Measurements from ENCODE around the gene PPP2R5D.

The PPP2R5D gene

GRCh38 chr6:42963855-42964605 lies 20.3 kb upstream of the PPP2R5D start:
- DNase-seq (ENCODE audit: low read depth): no peak

DNA sequence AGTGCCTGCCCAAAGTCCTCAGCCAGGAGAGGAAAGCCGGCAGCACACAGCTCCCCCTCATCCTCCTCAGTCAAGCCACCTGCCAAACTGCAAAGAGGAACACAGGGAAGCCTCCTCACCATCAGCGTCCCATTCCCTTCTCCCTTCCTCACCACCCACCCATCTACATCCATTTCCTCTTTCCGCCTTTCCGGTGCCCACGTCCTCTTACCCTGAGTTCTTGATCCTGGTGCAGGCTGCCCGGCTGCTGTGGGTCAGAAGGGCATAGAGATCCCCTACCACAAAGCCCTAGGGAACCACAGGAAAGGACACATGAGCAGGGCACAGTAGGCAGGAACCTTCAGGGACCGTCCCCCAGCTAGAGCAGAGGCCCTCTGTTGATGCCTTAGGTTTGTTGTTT lies 17.8 kb upstream of the PPP2R5D start:
- DNase-seq (ENCODE audit: low read depth): no peak

DNA sequence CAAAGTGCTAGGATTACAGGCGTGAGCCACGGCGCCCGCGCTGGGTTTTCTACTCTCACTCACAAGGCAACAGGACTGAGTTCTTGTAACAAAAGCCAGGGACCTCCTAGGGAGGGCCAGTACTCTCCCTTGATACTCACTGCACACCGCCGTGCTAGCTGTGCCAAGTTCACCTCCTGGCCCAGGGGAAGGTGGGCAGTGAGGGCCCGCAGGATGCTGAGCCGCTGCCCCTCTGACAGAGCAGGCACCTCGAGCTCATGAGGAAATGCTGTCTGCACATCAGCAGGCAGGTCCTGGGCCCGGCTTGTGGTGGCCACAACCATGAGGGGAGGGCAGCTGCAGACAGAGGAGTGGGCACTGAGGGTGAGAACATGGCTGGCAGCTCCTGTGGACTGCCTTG lies 17.1 kb upstream of the PPP2R5D start:
- no peak for DNase-seq (ENCODE audit: low read depth)

GRCh38 chr6:42968126-42968701 lies 16.2 kb upstream of the PPP2R5D start:
- DNase-seq (ENCODE audit: low read depth): no peak

DNA sequence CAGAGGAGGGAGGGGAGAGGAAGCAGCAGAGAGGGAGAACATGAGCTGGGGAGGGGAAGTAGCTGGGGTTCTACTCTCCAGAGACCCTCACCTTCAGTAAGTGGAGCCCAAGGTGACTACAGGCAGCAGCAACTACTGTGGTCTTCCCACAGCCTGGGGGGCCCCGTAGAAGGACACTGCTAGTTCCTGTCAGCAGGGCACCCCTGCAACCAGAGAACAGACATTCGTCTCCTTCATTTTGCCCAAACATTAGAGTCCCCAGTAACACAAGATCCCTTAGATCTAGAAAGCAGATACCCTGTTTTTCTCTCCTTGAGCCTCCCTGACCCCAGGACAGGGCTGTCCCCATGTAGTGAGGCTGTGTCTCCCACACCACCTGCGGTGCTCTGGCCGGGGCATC lies 15.6 kb upstream of the PPP2R5D start:
- no peak for DNase-seq (ENCODE audit: low read depth)

- no peak for DNase-seq (ENCODE audit: low read depth)
Measured at GRCh38 chr6:42969431-42969830, 14.9 kb upstream of the PPP2R5D start.

GRCh38 chr6:42969934-42970333 lies 14.4 kb upstream of the PPP2R5D start:
- no peak for DNase-seq (ENCODE audit: low read depth)

DNA sequence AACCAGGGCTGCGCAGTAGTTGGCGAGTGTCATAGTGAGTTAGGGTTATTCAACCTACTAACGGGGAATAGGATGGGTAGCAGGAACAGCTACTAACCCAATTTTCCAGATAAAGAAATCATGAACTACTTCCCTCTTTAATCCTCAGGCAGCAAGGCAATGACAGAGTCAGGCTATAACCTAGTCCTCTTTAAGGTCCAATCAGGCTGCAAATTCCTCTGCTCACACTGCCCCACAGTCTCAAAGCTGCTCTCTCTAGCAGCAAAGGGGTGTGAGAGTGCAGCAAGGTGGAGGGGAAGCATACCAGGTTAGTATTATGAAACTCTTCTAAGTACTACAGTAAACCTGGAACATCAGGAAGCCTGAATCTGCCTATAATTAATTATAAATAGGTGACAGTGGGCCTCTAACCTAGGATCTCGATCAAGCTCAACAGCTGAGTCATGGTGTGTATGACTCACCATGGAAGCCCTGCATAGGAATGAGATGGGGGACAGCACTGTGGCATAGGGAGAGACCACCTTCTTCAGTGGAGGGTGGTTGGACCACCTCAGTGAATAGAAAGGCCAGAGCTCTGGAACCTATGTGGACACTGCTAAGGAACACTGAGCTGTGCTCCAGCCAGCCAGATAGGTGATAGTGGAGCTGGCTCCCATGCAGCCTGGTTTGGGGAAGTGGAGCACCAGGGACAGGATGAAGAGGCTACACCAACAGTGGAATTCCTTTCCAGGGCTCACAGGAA lies 13.3 kb upstream of the PPP2R5D start:
- no peak for DNase-seq (ENCODE audit: low read depth)

DNA sequence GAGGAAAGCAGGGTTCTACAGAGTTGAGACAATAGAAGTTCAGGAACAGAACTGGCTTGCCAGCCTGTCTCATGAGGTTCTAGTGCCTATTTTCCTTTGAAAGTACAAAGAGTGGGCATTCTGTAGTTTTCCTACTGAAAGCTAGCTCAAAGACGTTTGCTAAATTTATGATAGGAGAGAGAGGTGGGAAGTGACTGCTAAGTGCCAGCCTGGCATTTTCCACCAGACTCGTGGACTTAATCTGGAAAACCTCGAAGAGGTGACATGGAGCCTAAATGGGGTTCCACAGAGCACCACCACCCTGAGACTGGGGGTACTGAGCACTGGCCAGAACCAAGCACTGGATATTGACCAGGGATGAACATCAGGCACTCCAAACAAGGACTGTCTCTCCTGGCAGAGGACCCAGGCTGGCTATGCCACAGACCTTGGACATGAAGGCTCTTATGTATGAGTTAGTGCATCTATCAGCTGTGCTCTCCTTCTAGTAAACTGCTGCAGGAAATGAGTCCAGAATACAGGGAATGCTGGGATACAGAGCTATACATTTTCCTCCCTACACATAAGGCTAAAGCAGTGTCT lies 12.5 kb upstream of the PPP2R5D start:
- no peak for DNase-seq (ENCODE audit: low read depth)

GRCh38 chr6:42973926-42974325 lies 10.4 kb upstream of the PPP2R5D start:
- no peak for DNase-seq (ENCODE audit: low read depth)

DNA sequence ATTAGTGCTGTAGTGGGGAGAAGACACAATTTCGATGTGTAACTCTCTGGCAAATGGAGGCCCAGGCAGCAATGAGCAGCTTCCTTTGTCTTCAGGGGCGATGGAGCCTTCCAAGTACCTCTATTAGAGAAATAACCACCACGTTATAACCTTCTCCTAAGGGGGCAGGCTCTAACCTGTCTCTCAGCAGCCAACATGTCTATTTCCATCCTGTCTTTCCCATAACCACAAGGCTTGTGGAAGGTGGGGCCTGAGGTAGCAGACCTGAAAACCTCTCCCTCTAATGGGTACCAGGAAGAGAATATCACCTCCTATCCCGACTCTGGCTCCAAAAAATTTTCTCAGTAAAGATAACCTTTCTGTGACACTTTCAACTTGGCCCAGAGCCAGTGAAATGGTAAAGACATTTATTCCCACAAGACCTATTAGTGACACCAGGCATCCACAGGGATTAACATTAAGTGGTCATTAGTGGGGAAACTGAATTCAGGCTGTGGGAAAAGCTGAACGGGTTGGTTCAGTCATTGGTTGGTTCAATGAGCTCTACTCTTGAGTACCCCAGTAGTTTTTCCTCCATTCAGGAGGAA lies 9.4 kb upstream of the PPP2R5D start:
- no peak for DNase-seq (ENCODE audit: low read depth)

DNA sequence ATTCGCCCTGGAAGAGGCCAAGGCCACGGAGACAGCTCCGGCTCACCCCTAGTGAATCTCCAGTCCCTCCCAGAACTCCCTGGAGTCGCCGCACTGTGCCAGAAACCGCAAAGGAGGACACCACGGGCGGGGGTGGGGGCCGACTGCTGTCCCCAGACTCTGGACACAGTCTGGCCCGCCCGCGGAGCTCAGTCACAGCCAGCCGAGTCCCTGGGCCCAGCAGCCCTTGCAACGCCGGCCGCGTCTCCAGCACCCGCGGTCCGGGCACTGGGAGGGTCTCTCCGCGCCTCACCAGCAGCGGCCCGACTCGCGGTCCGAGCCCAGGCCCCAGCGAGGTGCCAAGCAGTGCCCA lies 5.9 kb upstream of the PPP2R5D start:
- no peak for DNase-seq (ENCODE audit: low read depth)

GRCh38 chr6:42978839-42979522 lies 5.4 kb upstream of the PPP2R5D start, which contains the start of gene PEX6:
PEX6 (minus strand) TSS chr6:42979181; CDS start chr6:42979150, 31 bp downstream.
- peak; percentile 85 for DNase-seq (ENCODE audit: low read depth)

GRCh38 chr6:42979523-42980177 lies 4.7 kb upstream of the PPP2R5D start:
- no peak for DNase-seq (ENCODE audit: low read depth)

DNA sequence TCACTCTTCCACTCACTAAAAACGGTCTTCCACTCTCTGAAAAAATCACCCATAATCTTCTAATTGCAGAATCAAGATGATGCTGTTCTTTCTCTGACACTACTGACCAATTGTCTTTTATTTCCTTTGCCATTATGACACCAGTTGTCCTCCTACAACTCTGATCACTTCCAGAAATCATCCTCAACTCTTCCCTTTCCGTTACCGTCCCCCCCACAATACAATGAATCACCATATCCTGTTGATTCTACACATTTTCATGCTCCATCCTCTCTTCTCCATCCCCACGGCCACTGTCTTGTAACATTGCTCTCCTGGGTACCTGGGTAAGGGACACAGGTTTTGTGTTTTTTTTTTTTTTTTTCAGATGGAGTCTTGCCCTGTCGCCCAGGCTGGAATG lies 2.5 kb upstream of the PPP2R5D start:
- DNase-seq (ENCODE audit: low read depth): no peak

GRCh38 chr6:42984924-42985475 lies 630 bp downstream of the PPP2R5D start:
- no peak for DNase-seq (ENCODE audit: low read depth)

DNA sequence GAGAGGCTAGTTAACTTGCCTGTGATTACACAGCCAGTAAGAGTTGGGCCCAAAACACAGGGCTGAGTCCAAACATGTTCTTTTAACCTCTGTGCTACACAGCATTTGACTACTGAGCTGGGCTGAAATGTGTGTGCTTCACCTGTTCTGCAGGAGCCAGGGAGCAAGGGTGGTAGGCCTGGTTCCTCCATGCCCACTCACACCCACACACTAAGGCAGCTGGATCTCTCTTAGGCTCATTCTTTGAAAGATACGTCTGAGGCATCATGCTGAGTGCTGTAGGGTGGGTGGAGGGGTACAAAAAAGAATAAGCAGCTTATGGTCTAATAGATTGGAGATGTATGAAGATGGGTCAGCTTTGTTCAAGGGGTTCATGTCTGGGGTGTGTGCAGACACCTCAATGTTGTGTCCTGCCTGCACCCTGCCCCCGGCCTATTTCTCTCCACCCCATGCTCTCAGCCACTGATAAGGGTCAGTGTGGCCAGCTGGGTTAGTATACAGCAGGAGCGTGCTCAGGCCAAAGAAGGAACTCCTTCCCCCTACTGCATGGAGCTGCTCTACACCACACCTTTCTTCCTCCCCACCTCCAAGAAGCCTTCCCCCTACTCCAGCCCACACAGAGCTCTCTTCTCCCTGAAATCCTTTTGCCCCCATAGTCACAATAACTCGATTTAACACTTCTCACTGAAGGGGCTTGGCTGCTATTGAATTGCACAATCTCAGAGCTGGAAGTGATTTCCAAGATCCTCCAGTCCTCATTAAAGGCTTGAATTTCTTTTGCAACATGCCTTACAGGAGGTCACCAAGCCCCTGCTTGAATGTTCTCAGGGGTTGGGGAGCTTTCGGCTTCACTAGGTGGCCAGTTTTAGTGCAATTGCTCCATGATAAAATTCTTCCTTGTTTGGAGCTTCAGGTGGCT lies 3.4 kb downstream of the PPP2R5D start:
- no peak for DNase-seq (ENCODE audit: low read depth)

DNA sequence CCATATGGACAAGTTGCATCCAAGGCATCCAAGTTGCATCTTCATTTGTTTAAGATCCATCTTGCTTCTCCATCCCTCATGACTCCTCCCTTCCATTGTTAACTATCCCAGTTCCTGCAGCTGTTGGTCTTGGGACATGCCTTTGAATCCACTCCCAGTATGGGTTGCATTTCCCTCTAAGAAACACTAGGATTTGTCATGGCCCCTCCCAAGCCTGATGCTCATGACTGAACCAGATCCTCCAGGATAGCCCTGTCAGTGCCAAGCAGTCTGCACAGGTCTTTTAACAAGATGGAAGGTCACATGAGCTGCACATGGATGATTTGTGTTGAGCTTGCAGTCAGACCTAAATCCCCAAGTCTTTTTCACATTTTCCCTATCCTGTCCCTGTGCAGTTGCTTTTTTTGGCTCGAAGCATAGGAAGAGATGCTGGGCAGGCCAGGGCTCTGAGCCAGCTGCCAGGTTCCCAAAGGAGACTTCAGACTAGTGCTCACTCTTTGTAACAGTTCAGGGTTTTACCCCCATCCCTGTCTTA lies 4.2 kb downstream of the PPP2R5D start:
- no peak for DNase-seq (ENCODE audit: low read depth)

GRCh38 chr6:42989923-42990322 lies 5.6 kb downstream of the PPP2R5D start:
- no peak for DNase-seq (ENCODE audit: low read depth)

DNA sequence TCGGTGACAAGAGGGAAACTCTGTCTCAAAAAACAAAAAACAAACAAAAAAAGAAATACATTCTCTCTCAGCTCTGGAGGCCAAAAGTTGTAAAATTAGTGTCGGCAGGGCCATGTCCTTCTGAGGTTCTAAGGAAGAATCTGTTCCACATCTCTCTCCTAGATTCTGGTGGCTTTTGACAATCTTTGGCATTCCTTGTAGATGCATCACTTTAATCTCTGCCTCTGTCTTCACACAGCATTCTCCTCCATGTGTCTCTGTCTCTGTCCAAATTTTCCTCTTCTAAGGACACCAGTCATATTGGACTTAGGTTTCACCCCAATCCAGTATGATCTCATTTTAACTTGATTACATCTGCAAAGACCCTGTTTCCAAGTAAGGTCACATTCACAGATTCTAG lies 9.1 kb downstream of the PPP2R5D start:
- DNase-seq (ENCODE audit: low read depth): no peak

Measured in stimulated activated CD8-positive, alpha-beta memory T cell treated with anti-CD3 and anti-CD28 coated beads, Interleukin-12 subunit alpha, Interleukin-12 subunit beta, amount 100 ng/mL, for 1 hour (primary cell).